ENCODE results near the gene USP24.

Gene USP24

GRCh38 chr1:55055084-55055882 lies 159.9 kb downstream of the USP24 start:
- DNase-seq (ENCODE audit: low read depth in 2 of 2) = no peak

GRCh38 chr1:55054396-55054795 lies 160.8 kb downstream of the USP24 start:
- DNase-seq (ENCODE audit: low read depth in 2 of 2) = no peak

- no peak for DNase-seq (ENCODE audit: low read depth in 2 of 2)
These were observed 161.8 kb downstream of the USP24 start for GRCh38 chr1:55053265-55053954.

- DNase-seq (ENCODE audit: low read depth in 2 of 2) = no peak
These were observed 162.7 kb downstream of the USP24 start for GRCh38 chr1:55052221-55053142.

GRCh38 chr1:55051621-55052020 lies 163.5 kb downstream of the USP24 start:
- DNase-seq (ENCODE audit: low read depth in 2 of 2) = no peak

GRCh38 chr1:55051169-55051568 lies 164.0 kb downstream of the USP24 start:
- no peak for DNase-seq (ENCODE audit: low read depth in 2 of 2)

GRCh38 chr1:55050283-55050682 lies 164.9 kb downstream of the USP24 start:
- DNase-seq (ENCODE audit: low read depth in 2 of 2) = peak in 1 of 2 experiments; percentile 21

GRCh38 chr1:55049914-55050278 lies 165.3 kb downstream of the USP24 start:
- no peak for DNase-seq (ENCODE audit: low read depth in 2 of 2)

GRCh38 chr1:55049271-55049913 lies 165.8 kb downstream of the USP24 start:
- DNase-seq (ENCODE audit: low read depth in 2 of 2) = no peak

- DNase-seq (ENCODE audit: low read depth in 2 of 2) = no peak
These were observed 166.5 kb downstream of the USP24 start for GRCh38 chr1:55048453-55049270.

- no peak for DNase-seq (ENCODE audit: low read depth in 2 of 2)
These were observed 167.6 kb downstream of the USP24 start for GRCh38 chr1:55047611-55048010.

- no peak for DNase-seq (ENCODE audit: low read depth in 2 of 2)
These were observed 168.3 kb downstream of the USP24 start for GRCh38 chr1:55046871-55047270.

- DNase-seq (ENCODE audit: low read depth in 2 of 2) = no peak
These were observed 169.7 kb downstream of the USP24 start for GRCh38 chr1:55045430-55045829.

- DNase-seq (ENCODE audit: low read depth in 2 of 2) = no peak
These were observed 170.4 kb downstream of the USP24 start for GRCh38 chr1:55044617-55045397.

GRCh38 chr1:55043726-55044125 lies 171.4 kb downstream of the USP24 start:
- no peak for DNase-seq (ENCODE audit: low read depth in 2 of 2)

- no peak for DNase-seq (ENCODE audit: low read depth in 2 of 2)
These were observed 172.2 kb downstream of the USP24 start for GRCh38 chr1:55043011-55043410.

GRCh38 chr1:55041613-55042012 lies 173.6 kb downstream of the USP24 start:
- DNase-seq (ENCODE audit: low read depth in 2 of 2) = no peak

- DNase-seq (ENCODE audit: low read depth in 2 of 2) = no peak
These were observed 174.2 kb downstream of the USP24 start for GRCh38 chr1:55040933-55041494.

- DNase-seq (ENCODE audit: low read depth in 2 of 2) = no peak
These were observed 174.9 kb downstream of the USP24 start for GRCh38 chr1:55040083-55040932.

Measured in fibroblast of skin of left biceps (primary cell).